CD4-positive, alpha-beta T cell treated with Interleukin-17A for 4 hours (primary cell): ENCODE measurements around the gene NSUN2.
"Not testable (repeated sequence)": the region's sequence is repeated elsewhere in the genome, so short reads cannot be mapped to it uniquely, and the experiment has no call there.

Experiments
- DNase-seq: peaks from one replicate; pipeline ENCODE4 v3.0.0-alpha.2; 2020; ENCODE audit warnings: mixed read lengths

NSUN2 gene

DNA sequence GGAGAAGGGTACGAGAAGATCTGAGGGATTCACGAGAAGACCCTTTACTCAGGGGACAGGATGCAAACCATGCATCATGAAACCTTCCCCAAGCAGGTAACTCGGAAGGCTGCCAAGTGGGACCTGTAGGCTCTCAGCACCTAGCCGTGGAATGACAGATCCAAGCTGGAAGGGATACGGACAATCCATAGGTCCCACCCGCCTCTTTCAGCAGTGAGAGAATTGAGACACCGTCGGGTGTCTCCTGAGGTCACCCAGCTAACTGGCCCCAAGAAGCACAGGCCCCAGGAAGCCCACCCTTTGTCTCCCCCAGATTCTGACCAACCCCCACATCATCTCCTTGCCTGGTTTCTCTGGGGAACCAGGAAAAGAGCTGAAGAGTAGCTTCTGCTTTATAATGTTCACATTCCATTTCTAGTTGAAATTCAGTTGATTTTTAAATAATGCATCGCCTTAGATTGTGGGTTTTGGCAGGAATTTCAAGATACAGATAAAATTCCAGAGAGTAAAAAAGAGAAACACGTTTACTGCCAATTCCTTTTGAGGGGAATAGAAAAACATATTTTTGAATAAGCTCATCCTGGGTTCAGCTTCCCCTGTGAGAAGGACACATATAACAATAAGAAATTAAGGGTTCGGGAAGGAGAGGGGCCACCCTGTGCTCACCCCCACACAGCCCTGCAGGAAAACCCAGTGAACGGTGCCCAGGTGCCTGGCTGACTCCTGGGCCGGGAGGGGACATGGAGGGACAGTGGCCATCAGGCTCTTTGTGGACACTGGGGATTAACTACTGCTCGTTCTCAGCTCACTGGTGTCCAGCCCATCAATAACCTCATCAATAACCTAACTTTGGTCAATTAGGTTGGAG is 51.1 kb downstream of the NSUN2 start:
- no peak for DNase-seq

DNA sequence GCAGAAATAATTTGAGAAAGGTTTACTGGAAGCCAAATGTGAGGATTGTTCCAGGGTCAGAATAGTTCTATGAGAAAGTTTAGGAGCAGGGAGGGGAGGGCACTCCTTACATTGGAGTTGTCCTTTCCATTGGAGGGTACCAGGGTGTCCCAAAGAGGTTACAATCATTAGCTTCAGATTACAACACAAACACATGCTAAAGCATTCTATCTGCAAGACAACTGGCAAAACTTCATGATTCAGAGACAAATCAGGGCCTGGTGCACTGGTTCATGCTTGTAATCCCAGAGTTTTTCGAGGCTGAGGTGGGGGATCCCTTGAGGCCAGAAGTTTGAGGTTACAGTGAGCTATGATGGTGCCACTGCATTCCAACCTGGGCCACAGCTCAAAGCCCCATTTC is 51.8 kb downstream of the NSUN2 start:
- DNase-seq: no peak

DNA sequence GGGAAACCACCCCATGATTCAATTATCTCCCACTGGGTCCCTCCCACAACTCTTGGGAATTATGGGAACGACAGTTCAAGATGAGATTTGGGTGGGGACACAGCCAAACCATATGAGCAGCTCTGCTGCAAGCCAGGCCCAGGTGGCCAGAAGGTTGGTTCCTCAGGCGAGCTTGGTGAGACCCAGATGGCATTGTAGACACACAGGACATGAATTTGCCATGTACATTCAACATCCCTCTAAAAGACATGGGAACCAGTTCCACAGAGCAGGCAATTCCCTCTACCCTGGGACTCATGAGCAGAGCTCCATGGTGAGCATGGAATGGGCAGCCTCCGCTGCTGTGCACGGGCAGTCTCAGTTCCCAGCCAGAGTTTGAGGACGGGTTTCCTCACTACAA is 53.3 kb downstream of the NSUN2 start:
- no peak for DNase-seq

DNA sequence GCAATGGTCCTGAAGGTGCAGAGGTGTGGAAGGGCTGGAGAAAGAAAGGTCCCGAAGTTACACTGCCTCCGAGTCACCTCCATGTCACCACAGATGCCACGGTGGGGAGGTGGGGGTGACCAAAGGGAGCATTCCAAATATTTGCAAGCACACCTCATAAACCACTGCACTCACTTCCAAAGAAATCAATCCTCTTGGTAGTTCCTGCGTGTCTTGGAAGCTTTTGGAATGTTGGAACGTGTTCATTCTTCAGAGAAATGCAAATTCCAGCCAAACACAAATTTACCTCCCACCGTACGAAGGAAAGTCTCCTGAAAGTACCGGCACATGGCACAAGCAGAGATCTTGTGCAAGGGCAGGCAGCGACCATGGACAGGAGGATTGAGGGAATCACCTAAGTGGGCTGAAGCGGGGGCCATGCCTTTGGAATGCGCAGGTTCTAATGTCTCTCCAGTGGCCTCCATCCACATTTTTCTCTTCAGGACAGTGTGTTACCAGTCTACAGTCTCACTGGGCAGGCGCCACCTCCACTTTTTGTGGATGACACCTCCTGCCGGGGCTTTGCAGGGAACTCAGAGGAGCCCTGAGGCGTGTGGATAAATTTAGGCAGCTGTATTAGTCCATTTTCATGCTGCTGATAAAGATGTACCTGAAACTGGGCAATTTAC is 54.0 kb downstream of the NSUN2 start:
- no peak for DNase-seq

DNA sequence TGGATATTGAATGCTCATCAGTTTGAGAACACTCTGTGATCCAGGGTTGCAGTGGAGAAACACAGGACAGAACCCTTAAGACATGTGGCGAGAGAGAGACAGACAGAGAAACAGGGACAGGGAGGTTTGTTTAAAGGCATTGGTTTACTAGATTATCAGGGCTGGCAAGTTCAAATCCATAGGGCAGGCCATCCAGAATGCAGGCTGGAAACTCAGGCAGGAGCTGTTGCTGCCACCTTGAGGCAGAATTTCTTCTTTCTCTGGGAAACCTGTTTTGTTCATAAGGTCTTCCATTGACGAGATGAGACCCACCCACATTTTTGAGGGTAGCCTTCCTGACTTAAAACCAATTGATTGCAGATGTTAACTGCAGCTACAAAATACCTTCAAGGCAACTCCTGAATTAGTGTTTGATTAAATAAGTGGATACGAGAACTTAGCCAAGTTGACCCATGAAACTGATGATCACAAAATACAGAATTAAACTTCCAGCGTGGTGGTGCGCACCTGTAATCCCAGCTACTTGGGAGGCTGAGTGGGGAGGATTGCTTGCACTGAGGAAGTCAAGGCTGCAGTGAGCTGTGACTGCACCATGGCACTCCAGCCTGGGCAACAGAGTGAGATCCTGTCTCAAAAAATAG is 55.9 kb downstream of the NSUN2 start:
- peak; percentile 17 for DNase-seq

DNA sequence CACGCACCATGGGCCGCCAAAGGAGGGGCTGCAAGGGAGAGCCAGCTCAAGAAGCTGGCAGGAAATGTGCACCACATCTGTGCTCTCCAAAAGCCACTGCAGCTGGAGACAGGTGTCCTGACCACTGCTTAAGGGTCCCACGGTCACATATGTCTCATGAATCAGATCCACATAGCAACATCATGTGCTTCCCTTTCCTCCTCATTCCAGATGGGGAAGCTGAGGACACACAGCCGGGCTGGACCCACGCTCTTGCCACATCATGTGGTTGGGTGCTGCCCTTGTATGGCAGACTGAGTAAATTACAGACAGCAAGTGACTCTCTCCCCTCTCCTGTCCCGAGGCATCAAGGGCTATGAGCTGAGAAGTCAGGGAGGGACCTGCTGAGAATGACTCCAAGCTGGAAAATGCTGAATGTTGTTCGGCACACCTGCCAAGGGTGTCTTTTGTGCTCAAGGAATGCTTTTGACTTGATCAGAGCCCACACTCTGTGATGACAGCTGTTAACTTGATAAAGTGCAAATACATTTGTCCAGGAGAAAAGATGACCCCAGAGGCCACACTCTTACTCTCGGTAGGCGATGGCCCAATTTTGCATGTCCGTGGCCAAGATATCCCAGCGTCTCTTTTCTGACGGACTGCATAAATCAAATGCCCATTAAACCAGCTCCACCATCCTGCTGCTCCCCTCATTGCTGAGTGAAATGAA is 58.2 kb downstream of the NSUN2 start:
- no peak for DNase-seq

DNA sequence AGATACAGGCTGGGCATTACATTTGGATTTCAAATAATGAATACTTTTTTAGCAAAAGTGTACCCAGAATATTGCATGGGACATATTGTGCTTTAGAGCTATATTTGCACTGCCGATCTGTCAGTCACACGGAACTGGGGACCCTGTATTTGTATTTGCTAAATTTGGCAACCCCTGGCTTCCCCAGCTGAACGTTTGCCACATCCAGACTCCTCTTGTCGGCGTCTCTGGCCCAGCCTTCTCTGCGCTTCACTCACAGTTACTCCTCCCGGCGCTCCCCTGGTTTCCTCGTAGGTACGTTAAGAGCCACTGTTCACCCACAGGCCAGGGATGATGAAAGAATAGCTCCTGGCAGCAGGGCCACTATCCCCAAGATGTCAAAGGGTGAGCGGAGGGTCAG is 58.7 kb downstream of the NSUN2 start:
- DNase-seq: no peak

DNA sequence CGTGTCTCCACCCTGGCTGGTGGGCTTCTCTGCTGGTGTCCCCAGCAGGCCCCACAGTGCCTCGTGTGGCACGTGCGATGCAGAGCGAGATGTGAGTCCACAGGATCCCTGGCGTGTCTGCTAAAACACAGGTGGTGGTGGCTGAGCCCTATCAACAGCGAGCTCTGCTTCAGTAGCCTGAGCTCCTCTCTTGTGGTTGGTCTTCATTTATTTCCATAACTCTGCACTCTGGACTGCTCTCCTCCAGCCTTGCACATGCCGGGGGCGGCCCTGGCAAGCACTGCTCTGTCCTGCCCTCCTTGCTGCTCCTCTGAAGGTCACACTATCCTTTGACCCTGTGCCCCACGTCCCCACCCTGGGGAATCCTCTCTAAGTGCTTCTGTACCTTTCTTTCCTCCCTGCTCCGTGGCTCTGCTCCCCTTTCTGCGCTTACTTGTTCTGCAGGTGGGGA is 59.2 kb downstream of the NSUN2 start:
- DNase-seq: no peak

DNA sequence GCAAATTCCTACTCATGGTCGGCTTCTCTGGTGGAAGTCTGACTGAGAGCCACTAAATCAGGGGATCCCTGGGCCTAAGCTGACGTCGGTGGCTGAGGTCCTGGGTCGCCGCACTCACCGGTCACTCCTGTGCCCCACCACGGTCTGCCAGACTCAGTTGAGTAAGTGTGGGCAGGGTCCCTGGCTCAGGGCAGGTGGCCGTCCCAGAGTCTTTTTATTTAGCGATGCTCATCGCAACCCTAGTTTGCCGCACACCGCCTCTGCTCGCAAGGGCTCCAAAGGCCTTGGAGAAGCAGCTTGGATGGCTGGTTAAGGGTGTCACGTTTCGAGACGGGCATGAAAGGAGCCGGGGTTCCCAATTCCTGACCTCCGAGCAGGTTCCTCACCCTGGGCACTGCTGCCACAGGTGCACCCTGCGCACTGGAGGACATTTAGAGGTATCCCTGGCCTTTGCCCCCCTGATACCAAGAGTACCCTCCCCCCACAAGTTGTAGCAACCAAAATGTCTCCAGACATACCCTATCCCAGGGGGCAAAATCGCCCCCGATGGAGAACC is 59.9 kb downstream of the NSUN2 start:
- DNase-seq: no peak

DNA sequence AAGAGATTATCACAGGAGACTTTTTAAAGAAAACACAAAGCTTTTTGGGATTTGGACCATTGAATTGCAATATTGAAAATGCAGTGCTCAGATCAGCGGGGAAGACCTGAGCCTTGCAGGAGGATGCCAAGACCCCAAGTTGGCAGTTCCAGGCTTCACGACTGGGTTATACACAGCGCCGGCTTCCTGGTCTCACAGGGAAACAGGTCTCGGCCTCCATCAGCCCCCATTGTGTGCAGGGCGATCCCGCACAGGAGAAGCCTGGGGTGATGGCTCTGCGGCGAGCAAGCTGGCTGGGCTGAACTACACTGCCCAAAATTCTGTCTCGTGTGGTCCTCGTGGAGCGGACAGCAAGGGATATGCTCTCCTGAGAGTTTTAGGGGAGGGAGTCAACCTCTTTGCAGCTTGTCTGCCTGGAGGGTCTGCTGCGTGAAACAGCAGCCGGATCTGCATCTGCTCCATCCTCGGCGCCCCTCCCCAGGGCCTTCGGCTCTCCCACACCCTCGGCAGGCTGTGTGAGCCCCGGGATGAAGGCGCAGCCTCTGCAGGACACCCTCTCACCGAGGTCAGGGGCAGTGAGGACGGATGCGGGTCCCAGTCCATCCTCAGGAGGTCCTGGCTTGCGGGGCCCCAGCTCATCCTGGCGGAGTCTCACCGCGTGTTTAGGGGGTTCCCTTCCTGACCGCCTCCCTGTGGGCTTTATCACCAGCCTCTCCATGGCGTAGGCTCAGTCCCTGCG is 60.6 kb downstream of the NSUN2 start:
- DNase-seq: no peak

DNA sequence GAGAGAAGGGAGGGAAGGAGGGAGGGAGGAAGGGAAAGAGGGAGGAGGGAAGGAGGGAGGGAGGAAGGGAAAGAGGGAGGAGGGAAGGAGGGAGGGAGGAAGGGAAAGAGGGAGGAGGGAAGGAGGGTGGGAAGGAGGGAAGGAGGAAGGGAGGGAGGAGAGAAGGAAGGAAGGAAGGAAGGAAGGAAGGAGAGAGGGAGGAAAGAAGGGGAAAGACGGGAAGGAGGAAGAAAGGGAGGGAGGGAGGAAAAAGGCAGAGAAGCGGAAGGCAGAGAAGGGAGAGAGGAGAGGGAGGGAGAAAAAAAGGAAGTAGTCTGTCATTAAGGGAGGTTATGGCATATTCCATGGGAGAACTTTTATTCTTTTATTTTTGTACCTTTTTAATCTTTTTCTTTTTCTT is 61.2 kb downstream of the NSUN2 start:
- not testable (repeated sequence) for DNase-seq

DNA sequence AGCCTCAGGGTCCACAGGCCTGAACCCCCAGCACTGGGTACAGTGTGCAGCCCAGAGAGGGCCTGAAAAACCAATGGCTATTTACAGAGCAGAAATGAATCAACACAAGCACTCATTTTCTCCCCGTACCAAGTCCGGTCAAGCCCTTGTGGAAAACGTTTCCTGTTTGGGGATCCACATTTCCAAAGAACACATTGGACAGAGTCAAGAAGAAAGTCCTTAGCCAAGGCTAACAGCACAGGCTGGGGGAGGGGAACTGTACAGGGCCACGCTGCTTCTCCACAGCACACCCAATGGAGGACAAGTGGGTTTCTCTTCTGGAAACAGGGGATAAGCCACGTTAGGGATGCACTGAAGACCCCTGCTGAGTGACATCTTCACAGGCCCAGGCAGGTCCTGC is 62.3 kb downstream of the NSUN2 start:
- DNase-seq: no peak

DNA sequence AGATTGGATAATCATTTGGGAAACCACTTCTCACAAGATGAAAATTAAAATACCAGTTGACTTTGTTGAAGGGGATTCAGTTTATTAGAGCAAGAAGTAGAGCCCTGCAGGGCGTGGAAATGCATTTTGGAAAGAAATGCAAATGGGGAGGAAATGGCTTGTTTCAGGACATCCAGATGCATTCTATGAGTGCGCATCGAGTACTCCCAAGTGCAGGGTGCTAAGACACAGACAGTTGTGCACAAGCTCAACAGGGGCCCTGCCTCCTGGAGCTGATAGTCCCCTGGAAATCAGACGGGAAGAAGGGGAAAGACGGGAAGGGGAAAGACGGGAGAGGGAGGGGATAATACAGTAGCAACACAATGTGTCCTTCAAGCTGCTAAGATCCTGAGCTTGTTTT is 64.0 kb downstream of the NSUN2 start:
- no peak for DNase-seq

DNA sequence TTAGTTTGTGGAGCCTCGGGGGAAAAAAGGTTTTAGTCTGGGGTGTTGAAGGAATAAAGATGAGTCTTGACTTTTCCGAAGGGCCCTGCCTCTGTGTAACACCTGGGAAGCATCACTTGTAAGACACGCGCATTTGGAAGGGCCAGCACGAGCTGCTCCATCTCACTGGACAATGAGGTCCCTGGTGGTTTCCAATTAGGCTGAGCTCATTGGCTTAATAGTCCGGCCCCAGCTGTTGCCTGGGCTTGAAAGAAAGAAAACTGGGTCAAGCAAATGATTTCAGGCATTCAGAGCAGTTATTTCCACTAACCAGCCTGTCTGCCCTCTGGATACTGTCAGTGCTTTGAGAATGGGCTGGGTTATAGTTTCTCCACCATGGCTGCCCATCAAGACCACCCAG is 64.5 kb downstream of the NSUN2 start:
- DNase-seq: no peak

DNA sequence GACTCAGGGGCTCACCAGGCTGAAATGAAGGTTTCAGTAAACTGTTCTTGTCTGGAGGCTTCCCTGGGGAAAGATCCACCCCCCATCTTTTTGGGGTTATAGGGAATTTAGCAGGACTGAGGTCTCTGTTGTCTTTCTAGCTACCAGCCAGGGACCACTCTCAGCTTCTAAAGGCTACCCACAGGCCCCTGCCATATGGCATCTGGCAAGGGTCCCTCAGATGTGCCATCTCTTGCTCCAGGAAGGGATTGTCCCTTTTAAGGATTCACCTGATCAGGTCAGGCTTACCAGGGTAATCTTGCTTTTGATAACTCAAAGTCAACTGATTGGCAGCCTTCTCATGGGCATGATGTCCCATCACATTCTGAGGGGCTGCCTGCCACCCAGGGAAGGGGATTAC is 65.0 kb downstream of the NSUN2 start:
- no peak for DNase-seq

DNA sequence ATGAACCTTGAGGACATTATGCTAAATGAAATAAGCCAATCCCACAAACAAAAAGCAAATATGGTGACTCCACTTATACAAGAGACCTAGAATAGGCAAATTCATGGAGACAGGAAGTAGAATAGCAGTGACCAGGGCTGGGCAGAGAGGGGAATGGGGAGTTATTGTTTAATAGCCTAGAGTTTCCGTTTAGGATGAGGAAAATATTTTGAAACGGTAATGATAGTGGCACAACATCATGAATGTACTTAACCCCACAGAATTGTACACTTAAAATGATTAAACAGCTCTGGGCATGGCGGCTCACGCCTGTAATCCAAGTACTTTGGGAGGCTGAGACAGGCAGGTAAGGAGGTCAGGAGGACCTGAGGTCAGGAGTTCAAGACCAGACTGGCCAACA is 65.8 kb downstream of the NSUN2 start:
- DNase-seq: no peak

DNA sequence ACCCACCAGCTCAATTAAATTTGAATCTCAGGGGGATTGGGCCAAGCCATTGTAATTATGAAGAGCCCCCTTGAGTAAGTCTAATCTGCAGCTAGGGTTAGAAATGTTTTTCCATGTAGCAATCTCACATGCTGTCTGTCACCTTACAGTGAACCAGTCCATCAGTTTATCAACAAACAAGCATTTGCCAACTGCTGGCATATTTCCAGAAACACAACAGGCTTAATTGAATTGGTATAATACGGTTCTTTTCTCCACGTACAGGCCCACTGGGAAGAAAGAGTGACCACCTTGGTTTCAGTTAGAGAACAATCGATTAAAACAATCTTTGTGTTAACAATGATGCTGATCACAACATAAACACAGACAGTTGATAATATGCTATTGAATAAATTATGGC is 67.4 kb downstream of the NSUN2 start:
- no peak for DNase-seq

DNA sequence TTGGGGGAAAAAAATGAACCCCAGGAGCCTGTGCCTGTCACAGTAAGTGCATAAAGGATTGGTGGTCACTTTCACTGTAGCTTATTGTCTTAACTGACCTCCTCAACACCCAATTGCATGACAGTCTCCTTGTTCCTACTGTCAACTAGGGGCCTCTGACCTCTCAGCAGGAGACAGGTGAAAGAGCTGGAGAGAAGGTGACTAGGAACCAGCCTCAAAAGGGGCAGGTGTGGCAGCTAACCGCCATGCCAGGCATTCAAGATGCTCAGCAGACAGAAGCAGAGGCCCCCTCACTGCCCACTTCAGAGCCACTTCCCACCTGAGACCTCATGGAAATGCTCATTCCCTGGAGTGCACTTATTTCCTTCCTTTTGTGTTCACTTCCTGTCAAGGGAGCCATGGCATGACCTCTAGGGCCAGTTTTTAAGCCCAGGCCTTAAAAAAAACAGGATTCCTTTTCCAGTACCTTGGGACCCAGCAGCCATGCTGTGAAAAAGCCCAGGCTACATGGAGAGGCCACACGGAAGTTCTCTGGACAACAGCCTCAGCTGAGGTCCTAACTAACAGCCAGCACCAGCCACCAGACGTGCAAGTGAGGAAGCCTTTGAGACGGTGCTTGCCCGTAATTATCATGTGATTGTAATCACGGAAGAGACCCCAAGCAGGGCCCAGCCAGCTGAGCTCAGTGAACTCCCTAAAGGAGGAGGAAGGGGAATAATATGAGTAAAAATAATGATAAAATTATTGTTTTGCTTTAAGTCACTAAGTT is 74.9 kb downstream of the NSUN2 start:
- DNase-seq: no peak

DNA sequence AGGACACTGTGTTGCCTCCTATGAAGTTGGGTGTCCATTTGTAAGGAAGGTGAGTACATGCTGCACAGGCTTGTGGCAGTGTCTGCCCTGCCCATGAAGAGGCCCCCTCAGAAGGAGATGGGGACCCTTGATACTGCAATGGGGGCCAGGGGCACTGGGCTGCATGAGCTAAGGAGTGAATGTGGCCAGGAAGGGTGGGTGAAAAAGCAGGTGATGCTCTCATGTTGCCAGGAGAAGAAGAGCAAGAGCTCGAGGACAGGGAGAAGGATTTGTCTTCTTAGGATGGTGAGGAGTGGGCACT is 76.1 kb downstream of the NSUN2 start:
- no peak for DNase-seq

DNA sequence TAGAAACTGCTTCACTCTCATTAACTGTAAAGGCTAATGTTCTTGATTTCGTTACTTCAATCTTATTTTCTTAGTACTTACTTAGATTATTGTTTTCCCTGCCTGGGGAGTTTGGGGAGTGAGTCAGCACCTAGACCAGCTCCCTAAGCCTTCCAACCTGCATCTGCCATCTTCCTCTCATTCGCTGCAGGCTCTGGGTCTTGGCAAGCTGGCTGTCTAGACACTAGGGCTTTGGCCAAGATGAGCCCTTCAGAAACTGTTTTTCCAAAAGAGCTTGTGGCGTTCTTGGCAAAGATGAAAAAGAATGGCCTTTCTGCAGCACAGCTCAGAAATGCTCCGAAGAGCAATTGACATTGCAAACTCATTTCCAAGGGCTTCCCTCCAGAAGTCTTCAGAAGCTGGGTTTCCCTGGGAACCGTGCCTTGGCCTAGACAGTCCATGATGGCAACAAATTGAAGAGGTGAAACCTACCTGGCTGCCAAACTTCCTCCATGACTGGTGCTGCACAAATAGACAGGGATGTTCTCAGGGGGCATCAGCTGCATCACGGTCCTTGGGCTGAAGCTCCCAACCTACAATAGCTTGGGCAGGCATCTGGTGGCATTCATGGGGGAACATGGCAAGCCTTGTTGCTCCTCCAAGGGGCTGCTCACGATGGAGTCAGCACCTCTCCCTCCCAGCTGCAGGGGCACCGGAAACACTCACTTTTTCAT is 76.6 kb downstream of the NSUN2 start:
- no peak for DNase-seq

DNA sequence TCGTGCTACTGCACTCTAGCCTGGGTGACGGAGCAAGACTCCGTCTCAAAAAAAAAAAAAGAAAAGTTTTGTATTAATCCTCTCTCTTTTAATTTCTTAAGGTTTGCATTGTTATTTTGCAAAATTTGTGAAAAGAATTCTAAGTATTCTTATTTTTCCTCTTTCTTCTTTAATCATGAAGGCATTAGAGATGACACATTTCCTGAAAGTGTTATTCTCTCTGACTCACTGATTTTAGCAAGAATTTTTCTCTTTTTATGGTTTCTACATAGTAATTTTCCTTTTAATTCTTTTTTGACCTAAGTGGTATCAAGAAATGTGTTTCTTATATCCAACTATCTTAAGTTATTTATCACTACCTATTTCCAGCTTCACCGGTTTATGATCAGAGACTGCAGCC is 78.0 kb downstream of the NSUN2 start:
- no peak for DNase-seq
